ENCODE measurements around the gene NKX2-4. TPM values are rescaled to one million over a fixed set of nuclear protein-coding genes. Genes with fewer than 3 reads are reported as not detected.

Gene NKX2-4
- total and polyA plus RNA-seq, 2 experiments from 2014 or later = not detected

- DNase-seq = no peak
- TF ChIP-seq EZH2phosphoT487 (IDR thresholded peaks at IDR 0.05; ENCODE audit: insufficient read depth, low read depth) (no peak), EZH2 (IDR thresholded peaks at IDR 0.05; ENCODE audit: insufficient read depth, poor library complexity, severe bottlenecking) (no peak)
- in situ Hi-C loops (cut with MboI) = no loop called here
- Histone ChIP-seq H2AFZ (no peak overlapping the region), H3K9me3 (ENCODE audit: low read depth) (no peaks in the 10 kb centered on the region), H3K36me3 (ENCODE audit: low read depth) (peaks cover 26% of the 10 kb centered on the region), H3F3A (ENCODE audit: insufficient read depth) (peaks cover 13% of the 10 kb centered on the region; the same call in 1 of the 2 replicates), H3K27ac (no peak overlapping the region), H3K4me2 (ENCODE audit: unreplicated experiment) (no peak overlapping the region), H4K20me1 (ENCODE audit: insufficient read depth) (no peaks in the 10 kb centered on the region), H3K9ac (no peak overlapping the region), H3K4me1 (ENCODE audit: insufficient read depth) (no peaks in the 10 kb centered on the region), H3K27me3 (replicated peaks; ENCODE audit: insufficient read depth) (peaks cover 51% of the 10 kb centered on the region), H3K79me2 (ENCODE audit: insufficient read depth) (no peaks in the 10 kb centered on the region), H3K4me3 (no peak overlapping the region), H3K9me2 (ENCODE audit: insufficient read depth) (no peaks in the 10 kb centered on the region)
- WGBS, 2 experiments (ENCODE audit: low coverage in 1 of 2, low lambda C conversion rate in 2 of 2, missing lambda C conversion rate in 2 of 2) = 68 to 79% methylated on average over 4 of the region's 4 CpGs
Observed at GRCh38 chr20:21393166-21393565, 4.2 kb downstream of the NKX2-4 start.

- TF ChIP-seq EZH2 (IDR thresholded peaks at IDR 0.05; ENCODE audit: insufficient read depth, poor library complexity, severe bottlenecking) (no peak), EZH2phosphoT487 (IDR thresholded peaks at IDR 0.05; ENCODE audit: insufficient read depth, low read depth) (no peak)
- Histone ChIP-seq H3K9me2 (ENCODE audit: insufficient read depth) (no peaks in the 10 kb centered on the region), H3K4me2 (ENCODE audit: unreplicated experiment) (no peak overlapping the region), H3K36me3 (ENCODE audit: low read depth) (peaks cover 38% of the 10 kb centered on the region), H4K20me1 (ENCODE audit: insufficient read depth) (no peaks in the 10 kb centered on the region), H3K79me2 (ENCODE audit: insufficient read depth) (no peaks in the 10 kb centered on the region), H2AFZ (no peak overlapping the region), H3F3A (ENCODE audit: insufficient read depth) (peaks cover 13% of the 10 kb centered on the region; the same call in 1 of the 2 replicates), H3K4me3 (no peak overlapping the region), H3K4me1 (ENCODE audit: insufficient read depth) (no peaks in the 10 kb centered on the region), H3K27me3 (replicated peaks; ENCODE audit: insufficient read depth) (peaks cover 41% of the 10 kb centered on the region), H3K27ac (no peak overlapping the region), H3K9ac (no peak overlapping the region), H3K9me3 (ENCODE audit: low read depth) (no peaks in the 10 kb centered on the region)
- 38 to 40% methylated on average over 10 of the region's 10 CpGs for WGBS, 2 experiments (ENCODE audit: low coverage in 1 of 2, low lambda C conversion rate in 2 of 2, missing lambda C conversion rate in 2 of 2)
- no peak for DNase-seq
- in situ Hi-C loops (cut with MboI) = no loop called here
Observed at GRCh38 chr20:21391972-21392352, 5.4 kb downstream of the NKX2-4 start.

- peaks cover 44% of the 10 kb centered on the region for H3K36me3 ChIP-seq (ENCODE audit: low read depth)
- no peak for TF ChIP-seq EZH2 (IDR thresholded peaks at IDR 0.05; ENCODE audit: insufficient read depth, poor library complexity, severe bottlenecking)
- TF ChIP-seq EZH2phosphoT487 (IDR thresholded peaks at IDR 0.05; ENCODE audit: insufficient read depth, low read depth) = no peak
- H3K9me3 ChIP-seq (ENCODE audit: low read depth) = no peaks in the 10 kb centered on the region
- peaks cover 41% of the 10 kb centered on the region for H3K27me3 ChIP-seq (replicated peaks; ENCODE audit: insufficient read depth)
- H3K4me2 ChIP-seq (ENCODE audit: unreplicated experiment) = no peak overlapping the region
- H3K27ac ChIP-seq = no peak overlapping the region
- H2AFZ ChIP-seq = no peak overlapping the region
- no peak overlapping the region for H3K4me3 ChIP-seq
- H4K20me1 ChIP-seq (ENCODE audit: insufficient read depth) = no peaks in the 10 kb centered on the region
- H3F3A ChIP-seq (ENCODE audit: insufficient read depth) = peaks cover 13% of the 10 kb centered on the region; the same call in 1 of the 2 replicates
- no peaks in the 10 kb centered on the region for H3K9me2 ChIP-seq (ENCODE audit: insufficient read depth)
- no peaks in the 10 kb centered on the region for H3K4me1 ChIP-seq (ENCODE audit: insufficient read depth)
- H3K9ac ChIP-seq = no peak overlapping the region
- no peaks in the 10 kb centered on the region for H3K79me2 ChIP-seq (ENCODE audit: insufficient read depth)
- in situ Hi-C loops (cut with MboI) = no loop called here
- 57 to 58% methylated on average over 41 to 56 of the region's 61 CpGs for WGBS, 2 experiments (ENCODE audit: low coverage in 1 of 2, low lambda C conversion rate in 2 of 2, missing lambda C conversion rate in 2 of 2)
- DNase-seq = no peak
Observed at GRCh38 chr20:21391185-21391971, 5.9 kb downstream of the NKX2-4 start.

- no peak overlapping the region for H3K9ac ChIP-seq
- DNase-seq = no peak
- in situ Hi-C loops (cut with MboI) = no loop called here
- no peak overlapping the region for H2AFZ ChIP-seq
- H3K27me3 ChIP-seq (replicated peaks; ENCODE audit: insufficient read depth) = peaks cover 36% of the 10 kb centered on the region
- peaks cover 13% of the 10 kb centered on the region; the same call in 1 of the 2 replicates for H3F3A ChIP-seq (ENCODE audit: insufficient read depth)
- 100% methylated on average over 7 of the region's 7 CpGs for WGBS, 2 experiments (ENCODE audit: low coverage in 1 of 2, low lambda C conversion rate in 2 of 2, missing lambda C conversion rate in 2 of 2)
- H3K27ac ChIP-seq = no peak overlapping the region
- no peaks in the 10 kb centered on the region for H3K9me2 ChIP-seq (ENCODE audit: insufficient read depth)
- H3K79me2 ChIP-seq (ENCODE audit: insufficient read depth) = no peaks in the 10 kb centered on the region
- no peaks in the 10 kb centered on the region for H3K4me1 ChIP-seq (ENCODE audit: insufficient read depth)
- H3K4me2 ChIP-seq (ENCODE audit: unreplicated experiment) = no peak overlapping the region
- no peaks in the 10 kb centered on the region for H4K20me1 ChIP-seq (ENCODE audit: insufficient read depth)
- TF ChIP-seq EZH2 (IDR thresholded peaks at IDR 0.05; ENCODE audit: insufficient read depth, poor library complexity, severe bottlenecking) (no peak), EZH2phosphoT487 (IDR thresholded peaks at IDR 0.05; ENCODE audit: insufficient read depth, low read depth) (no peak)
- H3K36me3 ChIP-seq (ENCODE audit: low read depth) = peaks cover 50% of the 10 kb centered on the region
- H3K9me3 ChIP-seq (ENCODE audit: low read depth) = no peaks in the 10 kb centered on the region
- no peak overlapping the region for H3K4me3 ChIP-seq
Observed at GRCh38 chr20:21390768-21391167, 6.6 kb downstream of the NKX2-4 start.
